ENCODE measurements around the gene MAN2B1. TPM values are rescaled to one million over a fixed set of nuclear protein-coding genes. Genes with fewer than 3 reads are reported as not detected.

Gene MAN2B1
- total and polyA plus RNA-seq, 2 of the 13 experiments (the other 11 are each of a cell fraction or from before 2014, with no cell fraction given): 23.6 to 23.8 TPM

DNA sequence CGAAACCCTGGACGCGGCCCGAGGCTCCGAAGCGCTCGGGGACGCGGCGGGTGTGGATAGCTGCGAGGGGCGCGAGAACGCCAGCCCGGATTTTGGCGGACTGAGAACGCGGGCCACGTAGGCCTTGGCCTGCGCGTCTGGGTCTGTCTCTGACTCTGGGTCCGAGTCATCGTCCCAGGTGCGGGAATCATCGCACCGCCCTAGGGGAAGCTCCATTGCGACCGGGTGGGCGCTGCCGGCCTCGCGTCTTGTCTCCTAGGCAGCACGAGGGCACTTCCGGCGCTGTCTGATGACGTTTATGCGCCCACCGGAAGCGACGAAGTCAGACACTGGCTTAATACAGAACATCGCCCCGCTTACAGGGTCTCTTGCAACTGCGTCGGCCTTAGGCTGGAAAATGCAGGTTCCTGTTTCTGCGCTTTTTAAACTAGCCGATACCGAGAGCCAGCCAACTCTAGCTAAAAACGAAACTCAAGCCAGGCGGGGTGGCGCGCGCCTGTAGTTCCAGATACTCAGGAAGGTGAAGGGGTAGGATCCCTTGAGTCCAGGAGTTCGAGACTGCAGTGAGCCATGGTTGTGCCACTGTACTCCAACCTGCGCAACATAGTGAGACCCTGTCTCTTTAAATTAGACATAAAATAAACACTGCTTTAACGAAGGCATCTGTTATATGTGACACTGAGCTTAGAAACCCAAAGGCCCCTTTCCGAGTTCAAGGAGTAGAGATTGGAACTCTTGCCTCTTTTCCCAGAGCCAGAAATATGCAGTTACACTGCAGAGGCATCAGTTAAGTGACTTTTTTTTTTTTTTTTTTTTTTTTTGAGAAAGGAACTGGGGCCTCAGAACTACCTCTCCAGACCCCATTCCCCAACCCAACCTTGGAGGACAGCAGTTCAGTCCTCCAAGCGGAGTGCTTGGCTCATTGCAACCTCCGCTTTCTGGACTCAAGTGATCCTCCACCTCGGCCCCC, 30.1 kb upstream of the MAN2B1 start, which contains the start of gene FBXW9 (continued):
- TF ChIP-seq TFE3 (CRISPR knock-in tag; IDR thresholded peaks at IDR 0.05) (peak; percentile 41; the same call in 1 of the 2 replicates), RNF2 (conservative IDR thresholded peaks at IDR 0.05; ENCODE audit: low read depth) (no peak), ZNF703 (CRISPR knock-in tag; IDR thresholded peaks at IDR 0.05; ENCODE audit: borderline replicate concordance) (no peak), MED8 (CRISPR knock-in tag; IDR thresholded peaks at IDR 0.05; ENCODE audit: insufficient replicate concordance) (no peak), SRSF9 (IDR thresholded peaks at IDR 0.05; ENCODE audit: borderline replicate concordance, insufficient read depth, low read depth, low read length, poor library complexity, severe bottlenecking) (no peak), JUND (CRISPR knock-in tag; IDR thresholded peaks at IDR 0.05) (no peak), HDAC1 (CRISPR knock-in tag; IDR thresholded peaks at IDR 0.05) (peak; percentile 99), ZC3H13 (CRISPR knock-in tag; IDR thresholded peaks at IDR 0.05) (no peak), THAP8 (CRISPR knock-in tag; IDR thresholded peaks at IDR 0.05; ENCODE audit: borderline replicate concordance) (no peak), ZBTB7A (CRISPR knock-in tag; IDR thresholded peaks at IDR 0.05) (0 out of 2 replicates have a peak, but pooled peaks have one; percentile 14), ZZZ3 (CRISPR knock-in tag; IDR thresholded peaks at IDR 0.05; ENCODE audit: borderline replicate concordance) (peak; percentile 82; the same call in 1 of the 2 replicates), ZNF292 (CRISPR knock-in tag; IDR thresholded peaks at IDR 0.05; ENCODE audit: borderline replicate concordance, low read depth) (no peak; the same call in 1 of the 2 replicates), FOSL2 (CRISPR knock-in tag; IDR thresholded peaks at IDR 0.05) (peak; percentile 45), ZNF737 (CRISPR knock-in tag; IDR thresholded peaks at IDR 0.05; ENCODE audit: borderline replicate concordance) (no peak), KDM5B (CRISPR knock-in tag; IDR thresholded peaks at IDR 0.05; ENCODE audit: borderline replicate concordance) (peak; percentile 62; the same call in 1 of the 2 replicates), GABPA (IDR thresholded peaks at IDR 0.05; ENCODE audit: low read depth, low read length) (peak; percentile 99), GABPA (CRISPR knock-in tag; IDR thresholded peaks at IDR 0.05; ENCODE audit: low read depth) (peak; percentile 100), POLR2AphosphoS2 (IDR thresholded peaks at IDR 0.05; ENCODE audit: low read depth, low read length) (peak; percentile 98), TOPORS (CRISPR knock-in tag; IDR thresholded peaks at IDR 0.05) (peak; percentile 58; the same call in 1 of the 2 replicates), ELF4 (CRISPR knock-in tag; IDR thresholded peaks at IDR 0.05; ENCODE audit: borderline replicate concordance) (no peak), MAZ (IDR thresholded peaks at IDR 0.05; ENCODE audit: borderline replicate concordance, low read depth, low read length) (no peak), MAZ (CRISPR knock-in tag; IDR thresholded peaks at IDR 0.05; ENCODE audit: low read depth) (peak; percentile 49; the same call in 1 of the 2 replicates)
- TF ChIP-seq, protein P1, sequence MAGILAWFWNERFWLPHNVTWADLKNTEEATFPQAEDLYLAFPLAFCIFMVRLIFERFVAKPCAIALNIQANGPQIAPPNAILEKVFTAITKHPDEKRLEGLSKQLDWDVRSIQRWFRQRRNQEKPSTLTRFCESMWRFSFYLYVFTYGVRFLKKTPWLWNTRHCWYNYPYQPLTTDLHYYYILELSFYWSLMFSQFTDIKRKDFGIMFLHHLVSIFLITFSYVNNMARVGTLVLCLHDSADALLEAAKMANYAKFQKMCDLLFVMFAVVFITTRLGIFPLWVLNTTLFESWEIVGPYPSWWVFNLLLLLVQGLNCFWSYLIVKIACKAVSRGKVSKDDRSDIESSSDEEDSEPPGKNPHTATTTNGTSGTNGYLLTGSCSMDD (CRISPR knock-in tag; IDR thresholded peaks at IDR 0.05): no peak
- TF ChIP-seq, protein P2, sequence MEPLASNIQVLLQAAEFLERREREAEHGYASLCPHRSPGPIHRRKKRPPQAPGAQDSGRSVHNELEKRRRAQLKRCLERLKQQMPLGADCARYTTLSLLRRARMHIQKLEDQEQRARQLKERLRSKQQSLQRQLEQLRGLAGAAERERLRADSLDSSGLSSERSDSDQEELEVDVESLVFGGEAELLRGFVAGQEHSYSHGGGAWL (CRISPR knock-in tag; IDR thresholded peaks at IDR 0.05): no peak; the same call in 1 of the 2 replicates

All from HepG2 (cell line).